ENCODE measurements around the gene DNAH12. TPM values are rescaled to one million over a fixed set of nuclear protein-coding genes. Genes with fewer than 3 reads are reported as not detected.
"Not testable (repeated sequence)": the region's sequence is repeated elsewhere in the genome, so short reads cannot be mapped to it uniquely, and the experiment has no call there.

Gene DNAH12
- total RNA-seq, 1 donor from 2014 or later = 0.60 TPM

DNA sequence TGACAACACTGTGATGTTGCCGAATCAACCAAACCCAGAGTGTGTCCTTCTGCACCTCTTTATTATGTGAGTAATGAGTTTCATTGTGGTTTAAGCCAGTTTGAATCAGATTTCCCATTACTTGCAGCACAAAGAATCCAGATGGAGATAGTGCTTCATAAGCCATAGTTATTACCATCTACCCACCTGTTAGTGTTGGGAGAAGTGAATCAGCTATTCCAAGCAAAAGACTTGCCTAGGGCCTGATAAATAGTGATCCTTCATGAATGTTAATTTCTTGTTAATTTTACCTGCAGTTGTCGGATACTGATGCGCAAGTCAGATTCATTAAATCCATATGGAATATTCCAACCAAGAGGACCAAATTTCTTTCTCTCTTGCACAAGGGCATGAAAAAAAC lies 229.9 kb downstream of the DNAH12 start:
- H3K9me3 Mint-ChIP-seq = peaks cover 15% of the 10 kb centered on the region
- TF ChIP-seq, protein P1, sequence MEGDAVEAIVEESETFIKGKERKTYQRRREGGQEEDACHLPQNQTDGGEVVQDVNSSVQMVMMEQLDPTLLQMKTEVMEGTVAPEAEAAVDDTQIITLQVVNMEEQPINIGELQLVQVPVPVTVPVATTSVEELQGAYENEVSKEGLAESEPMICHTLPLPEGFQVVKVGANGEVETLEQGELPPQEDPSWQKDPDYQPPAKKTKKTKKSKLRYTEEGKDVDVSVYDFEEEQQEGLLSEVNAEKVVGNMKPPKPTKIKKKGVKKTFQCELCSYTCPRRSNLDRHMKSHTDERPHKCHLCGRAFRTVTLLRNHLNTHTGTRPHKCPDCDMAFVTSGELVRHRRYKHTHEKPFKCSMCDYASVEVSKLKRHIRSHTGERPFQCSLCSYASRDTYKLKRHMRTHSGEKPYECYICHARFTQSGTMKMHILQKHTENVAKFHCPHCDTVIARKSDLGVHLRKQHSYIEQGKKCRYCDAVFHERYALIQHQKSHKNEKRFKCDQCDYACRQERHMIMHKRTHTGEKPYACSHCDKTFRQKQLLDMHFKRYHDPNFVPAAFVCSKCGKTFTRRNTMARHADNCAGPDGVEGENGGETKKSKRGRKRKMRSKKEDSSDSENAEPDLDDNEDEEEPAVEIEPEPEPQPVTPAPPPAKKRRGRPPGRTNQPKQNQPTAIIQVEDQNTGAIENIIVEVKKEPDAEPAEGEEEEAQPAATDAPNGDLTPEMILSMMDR (IDR thresholded peaks at IDR 0.05; ENCODE audit: unreplicated experiment) = no peak
- H3K27me3 Mint-ChIP-seq (ENCODE audit: low read depth) = peaks cover 8% of the 10 kb centered on the region
- H3K4me1 Mint-ChIP-seq = no peaks in the 10 kb centered on the region
- DNase-seq (ENCODE audit: low spot score in 2 of 2, unreplicated experiment in 2 of 2) = no peak
- no peak overlapping the region for H3K4me3 Mint-ChIP-seq
- no peak overlapping the region for H3K27ac Mint-ChIP-seq
- H3K36me3 Mint-ChIP-seq = no peaks in the 10 kb centered on the region

DNA sequence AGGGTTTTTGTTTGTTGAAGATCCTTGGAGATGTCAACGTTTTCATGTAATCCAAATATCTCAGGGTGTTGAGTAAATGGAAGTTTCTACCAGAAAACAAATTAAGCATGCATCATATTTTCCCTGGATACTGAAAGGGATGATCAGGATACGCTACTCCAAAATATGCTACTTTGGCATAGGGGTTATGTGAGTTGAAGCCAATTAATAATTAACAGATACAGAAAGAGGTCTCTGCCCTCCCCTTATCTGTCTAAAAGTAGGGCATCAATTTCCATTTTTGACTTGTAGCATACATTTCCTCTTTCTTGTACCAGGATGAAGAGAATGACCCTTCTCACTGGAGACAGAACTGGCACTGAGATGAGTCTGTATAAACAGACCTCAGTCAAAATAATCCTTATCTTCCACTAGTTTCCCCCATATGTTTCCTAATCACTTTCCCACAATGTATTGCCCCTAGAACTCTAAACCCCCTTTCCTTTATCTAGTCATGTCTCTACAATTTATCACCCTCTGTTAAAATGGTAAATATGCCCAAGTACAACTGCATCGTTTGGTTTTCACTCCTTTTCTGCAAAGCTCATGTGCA lies 234.3 kb downstream of the DNAH12 start:
- H3K27me3 Mint-ChIP-seq (ENCODE audit: low read depth) = peaks cover 4% of the 10 kb centered on the region
- H3K4me1 Mint-ChIP-seq = no peaks in the 10 kb centered on the region
- no peak for DNase-seq (ENCODE audit: low spot score in 2 of 2, unreplicated experiment in 2 of 2)
- no peaks in the 10 kb centered on the region for H3K36me3 Mint-ChIP-seq
- no peak overlapping the region for H3K27ac Mint-ChIP-seq
- H3K9me3 Mint-ChIP-seq = no peaks in the 10 kb centered on the region
- TF ChIP-seq, protein P1 (IDR thresholded peaks at IDR 0.05; ENCODE audit: unreplicated experiment) = no peak
- no peak overlapping the region for H3K4me3 Mint-ChIP-seq

DNA sequence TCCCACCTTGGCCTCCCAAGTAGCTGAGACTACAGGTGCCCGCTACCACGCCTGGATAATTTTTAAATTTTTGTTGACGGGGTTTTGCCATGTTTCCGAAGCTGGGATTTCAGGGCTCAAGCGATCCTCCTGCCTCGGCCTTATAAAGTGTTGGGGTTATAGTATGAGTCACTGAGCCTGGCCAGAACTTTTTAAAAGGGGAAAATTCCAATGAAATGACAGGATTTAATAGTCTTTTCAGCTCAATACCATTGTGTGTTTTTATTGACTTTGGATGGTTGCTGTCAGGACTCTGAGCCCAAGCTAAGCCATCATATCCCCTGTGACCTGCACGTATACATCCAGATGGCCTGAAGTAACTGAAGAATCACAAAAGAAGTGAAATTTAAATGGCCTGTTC lies 240.6 kb downstream of the DNAH12 start:
- H3K4me3 Mint-ChIP-seq; DNase-seq (ENCODE audit: low spot score in 2 of 2, unreplicated experiment in 2 of 2); H3K9me3 Mint-ChIP-seq; H3K36me3 Mint-ChIP-seq; H3K27ac Mint-ChIP-seq; H3K27me3 Mint-ChIP-seq (ENCODE audit: low read depth); H3K4me1 Mint-ChIP-seq: not testable (repeated sequence)

DNA sequence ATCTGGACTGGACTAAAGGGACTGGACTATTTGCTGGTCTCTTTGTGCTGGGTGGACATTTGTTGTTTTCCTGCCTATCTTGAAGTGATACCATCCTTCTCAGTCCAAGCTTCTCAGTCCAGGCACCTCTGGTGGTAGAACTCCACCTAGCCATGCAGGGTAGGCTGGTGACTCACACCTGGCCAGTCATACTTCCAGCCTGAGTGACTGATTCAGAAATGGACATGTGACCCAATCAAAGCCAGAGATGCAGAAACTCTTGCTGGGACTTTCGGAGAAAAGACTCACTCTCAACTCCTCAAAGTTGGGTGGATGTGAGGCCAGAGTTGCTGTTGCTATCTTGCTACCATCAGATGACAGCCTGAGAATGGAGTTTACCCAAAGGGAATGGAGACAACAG lies 246.1 kb downstream of the DNAH12 start:
- Mint-ChIP-seq H3K27ac (no peak overlapping the region), H3K4me3 (no peak overlapping the region)
- no peak for DNase-seq (ENCODE audit: low spot score in 2 of 2, unreplicated experiment in 2 of 2)

DNA sequence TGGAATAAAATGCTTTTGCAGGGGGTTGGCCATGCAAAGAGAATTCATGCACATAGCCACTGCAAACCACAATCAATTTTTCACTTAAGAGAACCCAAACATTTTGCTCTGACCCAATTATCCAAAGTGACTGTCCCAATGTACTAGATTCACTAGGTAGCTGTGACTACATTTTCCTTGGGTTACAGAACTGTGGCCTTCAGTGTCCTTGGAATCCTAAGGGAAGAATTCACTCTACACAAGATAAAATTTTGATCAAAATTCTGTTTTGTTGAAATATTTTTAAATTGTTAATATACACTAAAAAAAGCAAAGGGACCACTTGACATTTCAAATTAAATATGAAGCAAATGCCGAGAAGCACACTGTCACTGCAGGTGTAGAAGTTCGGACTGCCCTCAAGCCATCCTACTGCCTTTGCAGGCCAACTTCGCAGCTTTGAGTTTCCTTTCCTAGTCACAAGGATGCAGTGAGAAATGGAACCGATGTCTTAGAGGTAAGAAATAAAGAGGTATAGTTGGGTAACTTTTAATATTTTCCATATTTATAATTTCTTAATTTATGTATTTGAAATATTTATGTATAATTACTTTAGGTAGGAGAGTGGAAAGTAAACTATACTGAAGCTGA lies 251.1 kb downstream of the DNAH12 start:
- TF ChIP-seq, protein P1 (IDR thresholded peaks at IDR 0.05; ENCODE audit: unreplicated experiment) = no peak
- DNase-seq (ENCODE audit: low spot score in 2 of 2, unreplicated experiment in 2 of 2) = no peak
- Mint-ChIP-seq H3K9me3 (no peaks in the 10 kb centered on the region), H3K36me3 (no peaks in the 10 kb centered on the region), H3K4me3 (no peak overlapping the region), H3K4me1 (no peaks in the 10 kb centered on the region), H3K27me3 (ENCODE audit: low read depth) (peaks cover 17% of the 10 kb centered on the region), H3K27ac (no peak overlapping the region)

More for the DNA sequence above, 246.1 kb downstream of the DNAH12 start:
- Mint-ChIP-seq H3K4me1 (no peaks in the 10 kb centered on the region), H3K27me3 (ENCODE audit: low read depth) (peaks cover 12% of the 10 kb centered on the region), H3K36me3 (no peaks in the 10 kb centered on the region), H3K9me3 (no peaks in the 10 kb centered on the region)
- TF ChIP-seq, protein P1 (IDR thresholded peaks at IDR 0.05; ENCODE audit: unreplicated experiment) = no peak

DNA sequence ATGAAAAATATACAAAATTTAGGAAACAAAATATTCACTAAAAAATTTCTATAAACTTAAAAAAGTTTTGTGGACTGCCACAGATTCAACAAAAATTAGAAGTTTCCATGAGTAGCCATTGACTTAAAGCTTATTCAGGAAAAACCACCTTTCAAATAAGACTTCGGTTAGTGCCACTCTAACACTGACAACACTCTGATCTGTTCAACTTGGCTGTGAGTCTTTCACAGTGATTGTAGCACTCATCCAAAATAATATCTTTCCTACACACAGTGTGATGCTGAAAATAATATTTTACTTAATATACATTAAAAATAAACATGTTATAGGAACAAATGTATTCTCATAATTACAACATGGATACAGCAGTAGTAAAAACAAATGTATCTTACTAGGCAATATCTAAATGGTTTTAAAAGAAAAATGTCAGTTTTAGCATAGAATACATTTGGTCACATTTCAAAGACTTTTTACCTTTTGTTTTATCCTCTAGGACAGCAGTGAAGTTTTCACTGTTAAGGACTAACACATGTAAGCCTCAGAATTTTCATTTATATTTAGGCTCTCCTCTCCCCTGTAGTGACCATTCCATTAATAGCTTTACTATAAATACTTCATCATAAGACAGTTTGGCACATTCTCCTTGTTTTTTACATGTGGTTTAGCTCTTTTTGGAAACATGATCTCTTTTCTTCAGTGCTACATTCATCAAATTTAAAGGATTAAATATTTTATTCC lies 251.8 kb downstream of the DNAH12 start, which contains the start of gene ASB14:
Gene ASB14, minus strand, starts transcription at position 527 of the 738 bp plus-strand sequence. CDS start 652 bp downstream, outside the sequence.
- Mint-ChIP-seq H3K36me3 (no peaks in the 10 kb centered on the region), H3K27ac (no peak within 1 kb of the TSS), H3K27me3 (ENCODE audit: low read depth) (peaks cover 11% of the 10 kb centered on the region), H3K9me3 (no peaks in the 10 kb centered on the region), H3K4me3 (no peak within 1 kb of the TSS), H3K4me1 (no peaks in the 10 kb centered on the region)
- TF ChIP-seq, protein P1 (IDR thresholded peaks at IDR 0.05; ENCODE audit: unreplicated experiment) = no peak
- DNase-seq (ENCODE audit: low spot score in 2 of 2, unreplicated experiment in 2 of 2) = no peak
